Activated CD8-positive, alpha-beta memory T cell treated with anti-CD3 and anti-CD28 coated beads, Interleukin-2, amount 50 U/mL, for 24 hours (primary cell): ENCODE results near the gene PDRG1.

Source experiments
- DNase-seq: peaks from one replicate; pipeline ENCODE4 v3.0.0-alpha.2; 2020; ENCODE audit errors: extremely low read depth

PDRG1 gene

DNA sequence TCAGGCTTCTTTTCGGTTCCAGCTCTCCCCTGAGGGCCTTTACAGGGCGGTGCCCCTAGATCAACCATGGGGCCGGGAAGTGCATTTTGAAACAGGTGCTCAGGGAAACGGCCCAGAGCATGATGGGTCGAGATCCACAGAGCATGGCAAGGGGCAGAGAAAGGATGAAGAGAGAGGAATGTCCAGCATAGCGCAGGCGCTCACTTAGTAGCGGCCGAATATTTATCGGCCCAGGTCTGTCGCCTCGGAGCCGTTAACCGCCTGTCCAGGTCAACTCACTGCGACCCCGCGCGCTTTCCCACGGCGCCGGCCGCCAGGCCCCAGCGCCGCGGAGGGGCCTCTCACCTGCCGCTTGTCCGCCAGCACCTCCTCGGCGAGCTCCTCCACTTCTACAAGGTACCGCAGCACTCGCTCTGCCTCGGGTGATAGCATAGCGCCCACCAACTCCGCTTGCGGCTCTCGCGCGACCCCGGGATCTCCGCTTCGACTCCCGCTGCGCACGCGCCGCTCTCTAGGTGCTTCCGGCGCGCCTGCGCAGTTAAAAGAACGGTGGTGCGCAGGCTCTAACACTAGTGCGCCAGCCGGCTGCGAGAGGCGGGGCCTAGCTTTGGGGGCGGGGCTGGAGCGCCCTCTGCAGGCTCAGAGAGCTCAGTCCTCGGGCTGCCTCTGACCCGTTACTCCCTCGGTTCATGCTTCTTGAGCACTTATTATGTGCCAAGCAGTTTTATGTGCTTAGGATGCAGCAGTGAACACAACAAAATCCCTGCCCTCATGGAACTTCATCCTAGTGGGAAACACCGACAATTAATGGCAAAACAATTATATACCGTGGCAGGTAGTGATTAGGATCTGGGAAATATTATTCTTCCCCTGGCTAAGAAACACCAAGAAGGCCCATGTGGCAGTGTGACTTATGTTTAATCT is at the start of gene PDRG1:
Gene PDRG1, minus strand, starts transcription at position 517 of the 924 bp plus-strand sequence. Its CDS starts 85 bp downstream, at position 432.
- DNase-seq, result peak; percentile 88

- no peak for DNase-seq
These were observed 46.4 kb upstream of the PDRG1 start for GRCh38 chr20:31998246-31998645.

DNA sequence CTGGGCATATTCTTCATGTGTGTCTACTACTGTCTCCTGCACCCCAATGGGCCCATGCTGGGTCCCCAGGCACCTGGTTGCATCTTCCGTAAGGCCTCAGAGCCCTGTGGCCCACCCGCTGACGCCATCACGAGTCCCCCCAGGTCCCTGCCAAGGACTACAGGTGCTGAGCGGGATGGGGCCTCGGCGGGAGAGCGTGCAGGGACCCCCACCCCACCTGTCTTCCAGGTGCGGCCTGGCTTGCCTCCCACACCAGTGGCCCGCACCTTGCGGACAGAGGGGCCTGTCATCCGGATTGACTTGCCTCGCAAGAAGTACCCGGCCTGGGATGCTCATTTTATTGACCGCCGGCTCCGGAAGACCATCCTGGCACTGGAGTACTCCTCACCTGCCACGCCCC is 45.1 kb upstream of the PDRG1 start:
- no peak for DNase-seq

DNA sequence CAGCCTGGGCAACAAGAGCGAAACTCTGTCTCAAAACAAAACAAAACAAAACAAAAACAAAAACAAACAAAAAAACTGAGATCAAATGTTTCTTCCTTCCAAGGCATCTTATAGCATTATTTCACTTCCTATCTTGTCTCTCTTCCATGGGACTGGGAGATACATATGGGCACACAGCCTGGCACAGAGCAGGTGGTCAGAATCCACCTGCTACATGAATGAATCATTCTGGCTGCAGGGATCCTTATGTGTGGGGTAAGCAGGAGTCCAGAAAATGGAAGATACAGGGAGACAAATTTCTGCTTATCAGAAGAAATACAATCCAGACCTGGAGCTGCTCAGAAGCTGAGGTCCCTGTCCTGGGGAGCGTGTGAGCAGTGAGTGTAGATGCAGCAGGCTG is 40.2 kb upstream of the PDRG1 start:
- no peak for DNase-seq

DNA sequence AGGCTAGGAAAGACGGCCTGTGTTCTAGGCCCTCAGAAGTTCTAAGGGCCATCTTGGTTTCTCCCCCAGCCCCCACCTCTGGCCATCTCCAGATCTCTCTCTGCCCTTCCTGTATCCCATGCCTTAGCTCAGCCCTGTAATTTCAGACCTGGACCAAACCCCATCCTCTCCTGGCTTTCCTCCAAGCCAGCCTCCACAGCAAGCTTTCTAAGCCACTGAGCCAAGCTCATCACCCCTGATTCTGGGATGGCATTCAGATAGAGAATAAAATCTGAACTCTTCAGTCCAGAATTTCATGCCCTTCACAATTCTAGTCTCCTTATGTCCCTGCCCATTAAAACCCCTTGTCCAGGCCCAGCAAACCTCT is 39.5 kb upstream of the PDRG1 start:
- no peak for DNase-seq

DNA sequence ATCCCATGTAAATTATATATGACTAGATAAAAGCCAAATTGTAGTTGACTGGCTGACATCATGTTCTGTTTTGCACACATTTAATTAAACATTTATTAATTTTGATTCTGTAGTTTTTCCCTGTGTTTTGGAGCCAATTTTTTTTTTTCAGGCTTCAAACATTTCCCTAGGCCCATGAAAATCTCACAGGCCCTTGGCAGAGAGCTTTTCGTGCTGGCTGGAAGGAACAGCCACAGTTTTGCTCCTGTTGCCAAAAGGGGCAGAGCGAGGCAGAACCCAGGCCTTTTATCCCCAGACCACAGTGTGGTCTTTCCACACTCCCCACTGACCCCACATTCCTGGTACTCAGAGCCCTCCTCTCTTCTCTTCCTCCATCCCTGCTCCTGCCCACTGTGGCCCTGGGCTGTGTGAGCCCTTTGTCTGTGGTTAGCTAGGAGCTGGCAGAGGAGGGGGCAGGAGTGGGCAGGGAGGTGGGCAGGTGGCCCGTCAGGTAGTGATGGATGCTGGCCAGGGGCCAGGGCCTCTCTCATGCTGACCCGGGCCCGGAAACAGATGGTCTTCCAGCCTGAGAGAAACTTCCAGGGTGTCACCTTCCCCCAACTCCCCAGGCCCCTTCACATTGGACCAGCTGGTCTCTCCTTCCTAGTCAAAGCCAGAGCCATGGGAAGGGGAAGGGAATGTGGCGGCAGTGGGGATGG is 38.9 kb upstream of the PDRG1 start:
- DNase-seq, result no peak

DNA sequence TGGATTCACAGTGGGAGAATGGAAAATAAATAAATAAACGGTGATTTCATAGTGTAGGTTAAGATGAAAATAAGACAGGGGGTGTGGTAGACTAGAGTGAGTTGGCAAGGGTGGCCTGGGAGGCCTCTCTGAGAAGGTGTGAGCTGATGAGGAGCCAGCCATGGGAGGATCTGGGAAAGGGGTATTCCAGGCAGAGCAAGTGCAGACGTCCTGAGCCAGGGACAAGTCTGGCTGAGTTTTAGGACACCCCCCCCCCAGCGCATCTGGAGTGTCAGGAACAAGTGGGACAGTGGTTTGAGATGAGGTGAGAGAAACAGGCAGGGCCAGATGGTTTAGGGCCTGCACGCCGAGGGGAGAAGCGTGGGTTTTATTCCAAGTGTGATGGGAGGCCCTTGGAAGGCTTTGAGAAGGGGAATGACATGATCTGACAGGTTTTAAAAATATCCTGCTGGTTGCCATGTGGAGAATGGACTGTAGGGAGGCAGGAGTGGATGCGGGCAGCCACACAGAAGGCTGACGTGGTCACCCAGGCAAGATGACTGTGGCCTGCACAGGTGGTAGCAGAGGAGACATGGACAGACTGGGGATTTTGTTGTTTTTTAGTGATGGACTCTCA is 37.3 kb upstream of the PDRG1 start:
- no peak for DNase-seq

DNA sequence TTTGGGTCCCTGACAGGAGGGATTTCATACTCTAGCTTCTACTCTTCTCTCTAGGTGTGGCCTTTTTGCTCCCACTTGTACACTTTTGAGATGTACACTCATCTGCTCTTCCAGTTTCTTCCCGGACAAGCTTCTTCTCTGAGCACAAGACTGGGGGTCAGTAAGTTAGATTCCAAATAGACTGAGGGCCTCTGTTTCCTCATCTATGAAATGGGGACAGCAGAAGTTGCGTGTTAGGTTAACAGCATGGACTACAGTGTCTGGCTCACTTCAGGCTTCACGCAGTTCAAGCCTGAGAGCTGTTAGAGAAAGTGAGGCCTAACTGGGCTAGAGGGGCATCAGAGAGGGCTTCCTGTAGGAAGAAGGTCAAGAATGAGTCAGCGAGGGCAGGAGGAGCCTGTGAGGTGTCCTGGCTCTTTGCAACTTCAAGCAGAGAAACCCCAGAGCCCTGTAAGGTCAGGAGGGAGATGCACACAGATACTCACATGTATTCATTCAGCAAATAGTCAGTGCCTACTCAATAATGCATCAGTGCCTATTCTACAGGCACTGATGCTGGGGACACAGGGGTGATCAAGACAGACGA is 36.7 kb upstream of the PDRG1 start:
- no peak for DNase-seq

DNA sequence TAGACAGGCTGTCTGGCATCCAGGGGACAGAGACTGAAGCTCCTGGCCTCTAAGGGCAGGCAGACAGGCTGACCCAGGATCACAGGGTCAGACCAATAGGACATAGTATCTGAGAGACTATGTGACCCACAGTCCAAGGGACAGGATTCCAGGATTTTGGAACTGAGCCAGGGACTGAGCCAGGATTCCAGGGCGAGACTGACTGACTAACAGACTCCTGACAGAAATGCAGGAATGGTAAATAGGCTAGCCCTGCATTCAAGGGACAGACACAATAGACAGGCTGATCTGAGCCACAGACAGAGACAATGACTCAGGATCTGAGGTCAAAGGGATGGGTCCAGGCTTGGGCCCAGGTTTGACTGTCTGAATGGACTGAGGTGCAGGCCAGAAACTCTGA is 35.9 kb upstream of the PDRG1 start:
- no peak for DNase-seq

- no peak for DNase-seq
These were observed 33.2 kb upstream of the PDRG1 start for GRCh38 chr20:31984981-31985471.

DNA sequence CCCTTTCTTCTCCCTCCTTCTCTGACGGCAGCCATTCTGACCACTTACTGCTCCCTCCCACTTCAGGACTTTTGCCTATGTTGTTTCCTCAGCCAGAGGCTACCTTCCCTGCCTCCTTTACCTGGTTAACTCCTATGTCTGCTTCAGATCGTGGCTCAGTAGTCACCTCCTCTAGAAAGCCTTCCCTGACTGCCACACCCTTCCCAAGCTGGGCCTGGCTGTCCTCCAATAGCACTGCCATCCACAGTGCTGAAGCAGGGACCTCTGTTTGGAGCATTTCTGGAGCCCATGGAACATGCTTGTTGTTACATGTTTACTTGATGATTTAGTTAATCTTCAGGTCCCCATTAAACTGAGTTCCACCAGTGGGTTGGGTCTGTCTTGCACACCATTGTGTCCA is 29.9 kb upstream of the PDRG1 start:
- DNase-seq, result no peak

DNA sequence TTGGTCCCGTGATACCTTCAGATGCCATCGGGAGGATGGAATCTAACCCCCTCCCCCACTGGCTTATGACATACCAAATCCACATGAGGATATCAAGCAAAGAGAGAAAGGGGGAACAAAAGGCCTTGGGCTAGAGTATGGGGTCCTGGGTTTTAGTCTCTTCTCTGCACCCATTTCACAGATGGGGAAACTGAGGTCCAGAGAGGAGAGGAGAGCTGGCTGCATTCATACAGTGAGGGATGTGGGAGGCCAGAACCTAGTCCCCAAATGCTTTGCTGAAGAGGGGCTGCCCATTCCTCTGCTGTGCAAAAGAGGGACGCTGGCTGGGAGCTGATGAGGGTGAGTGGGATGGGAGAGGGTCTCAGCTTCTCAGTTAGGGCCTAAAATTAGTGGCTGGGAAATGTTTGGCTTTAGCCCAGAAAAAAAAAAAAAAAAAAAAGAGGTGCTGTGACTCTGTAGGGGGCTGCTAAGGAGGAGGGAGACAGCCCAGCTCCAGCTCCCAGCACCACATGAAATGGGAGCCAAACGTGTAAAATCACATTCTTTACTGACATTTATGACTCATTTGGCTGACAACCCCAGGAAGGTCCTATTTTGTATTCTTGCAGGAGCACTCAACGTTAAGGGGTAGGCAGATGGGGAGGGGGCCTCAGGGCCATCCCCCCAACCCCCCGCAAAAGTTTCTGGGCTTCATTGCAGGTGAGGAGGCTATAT is 28.0 kb upstream of the PDRG1 start:
- DNase-seq, result no peak

DNA sequence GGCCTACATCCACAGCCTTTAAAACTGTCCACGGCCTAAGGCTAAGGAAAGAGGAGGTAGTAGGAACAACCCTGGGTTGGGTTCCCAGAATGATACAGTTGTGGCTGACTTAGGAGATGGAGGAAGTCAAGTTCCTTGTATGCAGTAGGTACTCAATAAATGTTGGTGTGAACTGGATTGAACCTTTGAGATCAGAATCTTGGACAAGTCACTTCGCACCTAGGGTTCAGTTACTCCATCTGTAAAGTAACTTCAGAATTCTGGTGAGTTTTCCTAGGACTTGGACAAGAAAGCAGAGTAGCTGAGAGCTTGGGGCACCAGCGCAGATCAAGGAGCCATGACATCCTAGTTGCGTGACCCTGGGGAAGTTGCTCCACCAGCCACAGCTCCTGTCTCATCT is 25.2 kb upstream of the PDRG1 start:
- no peak for DNase-seq

DNA sequence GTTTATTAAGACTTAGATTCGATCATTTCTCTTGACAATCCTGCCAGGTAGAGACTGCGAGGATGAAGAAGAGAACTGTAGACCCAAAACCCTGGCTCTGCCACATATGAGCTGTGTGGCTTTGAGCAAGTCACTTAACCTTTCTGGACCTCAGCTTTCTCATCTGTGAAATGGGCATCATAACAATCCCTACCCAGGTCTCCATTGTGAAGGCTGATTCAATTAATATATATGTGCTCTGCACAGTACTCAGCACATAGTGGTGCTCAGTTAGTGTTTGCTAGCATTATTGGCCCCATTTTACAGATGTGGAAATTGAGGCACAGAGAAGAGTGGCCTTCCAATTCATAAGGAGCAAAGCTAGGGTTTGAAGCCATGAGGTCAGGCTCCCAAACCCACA is 24.0 kb upstream of the PDRG1 start:
- DNase-seq, result no peak

DNA sequence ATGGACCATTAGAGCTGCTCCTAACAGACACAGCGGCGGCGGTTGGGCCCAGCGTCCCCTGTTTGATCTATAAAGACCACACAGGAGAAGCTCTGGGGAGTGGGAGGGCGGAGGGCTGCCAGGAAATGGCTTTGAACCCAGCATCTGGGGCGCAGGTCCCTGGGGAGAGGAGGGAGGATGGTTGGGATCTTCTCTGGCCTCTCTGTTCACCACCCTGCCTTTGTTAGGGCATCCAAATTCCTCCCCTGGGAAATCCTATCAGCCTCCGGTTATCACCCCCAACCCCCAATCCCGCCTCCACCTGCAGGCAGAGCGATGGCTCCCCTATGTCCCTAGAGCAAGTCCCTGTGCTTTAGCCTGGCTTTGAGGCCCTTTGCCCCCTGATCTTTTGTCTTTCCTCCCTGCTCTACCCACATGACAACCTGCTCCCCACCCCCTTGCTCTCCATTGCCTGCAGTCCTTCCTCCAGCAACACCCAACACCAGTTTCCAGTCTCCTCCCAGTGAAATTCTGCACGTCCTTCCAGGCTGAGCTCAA is 23.2 kb upstream of the PDRG1 start:
- no peak for DNase-seq

GRCh38 chr20:31974296-31974695 is 22.4 kb upstream of the PDRG1 start:
- no peak for DNase-seq

- DNase-seq, result no peak
These were observed 20.7 kb upstream of the PDRG1 start for GRCh38 chr20:31972471-31973021.

DNA sequence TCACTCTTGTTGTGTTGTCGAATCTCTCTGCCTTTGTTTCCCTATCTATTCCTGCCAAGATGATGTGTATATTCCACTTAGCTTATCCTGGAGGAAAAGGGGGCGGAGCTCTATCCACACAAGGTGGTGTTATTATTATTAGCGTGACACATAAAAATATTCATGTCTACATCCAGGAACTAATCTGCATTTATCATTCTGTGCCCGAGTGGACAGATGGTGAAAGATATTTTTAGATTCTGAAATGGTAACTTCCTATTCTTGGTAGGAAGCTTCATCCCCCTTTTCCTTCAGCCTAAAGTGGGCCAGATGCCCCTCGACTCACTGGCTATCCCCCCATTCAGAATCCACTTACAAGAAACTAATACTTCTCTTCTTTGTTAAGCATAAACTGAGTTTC is 18.1 kb upstream of the PDRG1 start:
- DNase-seq, result no peak

GRCh38 chr20:31968291-31969126 is 16.7 kb upstream of the PDRG1 start:
- DNase-seq, result peak; percentile 27

GRCh38 chr20:31967830-31968249 is 16.0 kb upstream of the PDRG1 start, which contains the start of gene XKR7:
XKR7 (plus strand) TSS chr20:31968151; CDS start chr20:31968176, 25 bp downstream.
- DNase-seq, result no peak
